HepG2 (cell line): Measurements from ENCODE around the gene MYL11. TPM values are rescaled to one million over a fixed set of nuclear protein-coding genes. Genes with fewer than 3 reads are reported as not detected.

Experiments
- ARNT2 ChIP-seq: sonication (generic); formaldehyde crosslinking; IDR thresholded peaks from 2 replicates; pipeline ENCODE4 v1.8.0; 2022; ENCODE audit warnings: mild to moderate bottlenecking, low read depth, missing genetic modification reagents, moderate library complexity
- GATAD2A ChIP-seq: IDR thresholded peaks from 2 replicates; pipeline ENCODE4 v1.6.1; 2016
- GPBP1L1 ChIP-seq: sonication (generic); formaldehyde crosslinking; IDR thresholded peaks from 2 replicates; pipeline ENCODE4 v1.5.0; 2020; ENCODE audit warnings: mild to moderate bottlenecking, missing genetic modification reagents
- KDM5B ChIP-seq: sonication (generic); formaldehyde crosslinking; IDR thresholded peaks from 2 replicates; pipeline ENCODE4 v1.4.0; 2020; ENCODE audit warnings: missing genetic modification reagents, mild to moderate bottlenecking, borderline replicate concordance
- MAZ ChIP-seq, 2 experiments: sonication (generic) in 1 of 2; formaldehyde crosslinking in 1 of 2; IDR thresholded peaks; 2 replicates each; pipeline versions ENCODE4 v1.5.0 to v1.6.1; 2012 to 2020; ENCODE audit warnings: low read depth in 2 of 2, mild to moderate bottlenecking in 2 of 2, borderline replicate concordance in 1 of 2, improper control_type of control experiment in 1 of 2, low read length in 1 of 2, missing genetic modification reagents in 1 of 2, moderate library complexity in 1 of 2
- NFATC3 ChIP-seq: sonication (generic); formaldehyde crosslinking; IDR thresholded peaks from 2 replicates; pipeline ENCODE4 v1.5.1; 2020; ENCODE audit warnings: mild to moderate bottlenecking, missing genetic modification reagents
- PAXIP1 ChIP-seq: sonication (generic); formaldehyde crosslinking; conservative IDR thresholded peaks from 2 replicates; pipeline ENCODE4 v1.4.0; 2020; ENCODE audit warnings: mild to moderate bottlenecking, missing genetic modification reagents, moderate library complexity
- RXRA ChIP-seq: sonication (generic); formaldehyde crosslinking; IDR thresholded peaks from 2 replicates; pipeline ENCODE4 v1.5.1; 2020; ENCODE audit warnings: missing genetic modification reagents
- ZFP1 ChIP-seq: IDR thresholded peaks from 2 replicates; pipeline ENCODE4 v1.6.1; 2016
- ZMYM4 ChIP-seq: sonication (generic); formaldehyde crosslinking; IDR thresholded peaks from 2 replicates; pipeline ENCODE4 v1.8.1; 2023; ENCODE audit warnings: mild to moderate bottlenecking, missing genetic modification reagents
- ZNF317 ChIP-seq: sonication (generic); formaldehyde crosslinking; IDR thresholded peaks from 2 replicates; pipeline ENCODE4 v1.5.0; 2020; ENCODE audit warnings: mild to moderate bottlenecking, missing genetic modification reagents
- ZNF441 ChIP-seq: sonication (generic); formaldehyde crosslinking; IDR thresholded peaks from 2 replicates; pipeline ENCODE4 v1.7.0; 2021; ENCODE audit warnings: missing genetic modification reagents, borderline replicate concordance
- ZNF546 ChIP-seq: sonication (generic); formaldehyde crosslinking; conservative IDR thresholded peaks from 2 replicates; pipeline ENCODE4 v1.8.1; 2023; ENCODE audit warnings: mild to moderate bottlenecking, missing genetic modification reagents
- ZNF558 ChIP-seq: sonication (generic); formaldehyde crosslinking; IDR thresholded peaks from 2 replicates; pipeline ENCODE4 v1.9.0; 2022; ENCODE audit warnings: mild to moderate bottlenecking, missing genetic modification reagents, borderline replicate concordance
- ZNF687 ChIP-seq: sonication (generic); formaldehyde crosslinking; IDR thresholded peaks from 2 replicates; pipeline ENCODE4 v1.5.1; 2020; ENCODE audit warnings: mild to moderate bottlenecking, missing genetic modification reagents, moderate library complexity
- ZNF749 ChIP-seq: sonication (generic); formaldehyde crosslinking; IDR thresholded peaks from 2 replicates; pipeline ENCODE4 v1.8.0; 2022; ENCODE audit warnings: mild to moderate bottlenecking, missing genetic modification reagents, moderate library complexity, borderline replicate concordance
- ZNF788 ChIP-seq: sonication (generic); formaldehyde crosslinking; IDR thresholded peaks from 2 replicates; pipeline ENCODE4 v1.5.0; 2020; ENCODE audit warnings: mild to moderate bottlenecking, missing genetic modification reagents, borderline replicate concordance
- ZNF879 ChIP-seq: sonication (generic); formaldehyde crosslinking; IDR thresholded peaks from 2 replicates; pipeline ENCODE4 v1.8.1; 2023; ENCODE audit warnings: missing genetic modification reagents
- polyA plus RNA-seq, 8 experiments: library from polyadenylated mRNA; depleted of rRNA in 3 of 8; stranded (reverse) in 7 of 8; unstranded in 1 of 8; fragments of >200 nt; fragmentation: Illumina TruSeq in 4 of 8; extraction: Trizol in 4 of 8; gene quantifications; 2 replicates each; pipeline versions ENCODE4 v1.2.1 to v1.2.3, GENCODE V29; 2011 to 2016; ENCODE audit warnings: low read depth in 4 of 8, missing spikeins in 1 of 8, mixed read lengths in 1 of 8; ENCODE audit not compliant: insufficient read depth in 1 of 8
- total RNA-seq, 5 experiments: library from RNA; depleted of rRNA; stranded (reverse); fragments of >200 nt; fragmentation: Illumina TruSeq; extraction: Trizol; gene quantifications; 2 replicates each; pipeline ENCODE4 v1.2.3, GENCODE V29; 2016; ENCODE audit warnings: low read depth in 1 of 5

MYL11 gene
- total and polyA plus RNA-seq, 2 of the 13 experiments (the other 11 are each of a cell fraction or from before 2014, with no cell fraction given): not detected

- TF ChIP-seq PAXIP1 (CRISPR knock-in tag): no peak
- peak; percentile 19; the same call in 1 of the 2 replicates for TF ChIP-seq ZNF788 (CRISPR knock-in tag)
- TF ChIP-seq NFATC3 (CRISPR knock-in tag): 0 out of 2 replicates have a peak, but pooled peaks have one; percentile 26
- 0 out of 2 replicates have a peak, but pooled peaks have one; percentile 1 for TF ChIP-seq GATAD2A
- no peak for TF ChIP-seq GPBP1L1
- peak; percentile 23; the same call in 1 of the 2 replicates for TF ChIP-seq ZNF879 (CRISPR knock-in tag)
- TF ChIP-seq MAZ (IDR thresholded peaks at IDR 0.05; ENCODE audit: borderline replicate concordance, low read depth, low read length): no peak
- peak; percentile 60; the same call in 1 of the 2 replicates for TF ChIP-seq MAZ (CRISPR knock-in tag; IDR thresholded peaks at IDR 0.05; ENCODE audit: low read depth)
- peak; percentile 69; the same call in 1 of the 2 replicates for TF ChIP-seq ZMYM4 (CRISPR knock-in tag)
- TF ChIP-seq ZNF558: 0 out of 2 replicates have a peak, but pooled peaks have one; percentile 63
- no peak for TF ChIP-seq RXRA (CRISPR knock-in tag)
- TF ChIP-seq ZFP1: no peak
- TF ChIP-seq ZNF317 (CRISPR knock-in tag): peak; percentile 44; the same call in 1 of the 2 replicates
- 0 out of 2 replicates have a peak, but pooled peaks have one; percentile 2 for TF ChIP-seq ZNF749 (CRISPR knock-in tag)
- no peak for TF ChIP-seq KDM5B (CRISPR knock-in tag)
- TF ChIP-seq ZNF441 (CRISPR knock-in tag): peak; percentile 71; the same call in 1 of the 2 replicates
- peak; percentile 11; the same call in 1 of the 2 replicates for TF ChIP-seq ARNT2 (CRISPR knock-in tag)
- TF ChIP-seq ZNF687 (CRISPR knock-in tag): peak; percentile 81
- TF ChIP-seq ZNF546: 0 out of 2 replicates have a peak, but pooled peaks have one; percentile 15
Observed at GRCh38 chr16:30377812-30378235, 3.2 kb downstream of the MYL11 start (continued).
